DOHH2 (cell line): ENCODE measurements around the gene POLRMT.

Source experiments
- EZH2phosphoT487 ChIP-seq: fragments of 200-600 bp; sonication (generic); IDR thresholded peaks from 2 replicates; pipeline ENCODE4 v1.6.1; 2017; ENCODE audit warnings: borderline replicate concordance, mild to moderate bottlenecking, antibody characterized with exemption, low read length, moderate library complexity, mixed read lengths
- TF ChIP-seq, protein P1 (sequence below): fragments of 200-600 bp; sonication (generic); IDR thresholded peaks from one replicate; pipeline ENCODE4 v1.5.1; 2014; ENCODE audit warnings: antibody characterized with exemption, mild to moderate bottlenecking, low read depth, low read length; ENCODE audit not compliant: poor library complexity, severe bottlenecking

DNA sequence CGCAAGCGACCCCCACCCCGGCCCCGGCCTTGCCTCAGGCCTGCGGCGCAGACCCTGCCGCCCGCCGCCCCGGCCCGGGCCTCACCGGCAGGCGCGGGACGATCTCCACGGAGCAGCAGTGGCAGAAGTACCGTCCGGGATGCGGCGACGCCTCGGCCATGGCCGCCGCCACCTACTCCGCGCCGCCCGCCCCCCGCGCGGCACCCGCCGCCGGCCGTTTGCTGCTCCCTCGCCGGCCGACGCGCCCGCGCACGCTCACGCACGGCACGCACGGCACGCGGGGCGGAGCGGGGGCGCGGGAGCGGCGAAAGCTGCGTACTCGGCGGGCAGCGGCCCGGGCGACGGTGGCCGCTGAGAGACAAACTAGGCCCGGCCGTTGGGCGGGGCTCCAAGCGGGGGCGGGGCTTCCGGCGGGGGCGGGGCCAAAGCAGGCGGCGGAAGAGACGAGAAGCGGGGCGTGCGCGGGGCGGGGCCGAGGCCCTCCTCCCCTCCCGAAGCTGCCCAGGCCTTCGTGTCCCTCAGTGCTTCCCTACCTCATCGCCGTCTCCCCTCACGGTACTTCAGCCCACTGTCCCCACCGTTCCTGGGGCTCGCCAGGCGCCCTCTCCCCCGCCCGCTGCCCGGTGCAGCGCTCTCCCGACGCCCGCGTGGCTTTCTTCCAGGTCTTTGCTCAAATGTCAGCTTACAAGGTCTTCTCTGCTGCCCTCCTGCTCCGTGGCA, 29.8 kb upstream of the POLRMT start, which contains the start of gene RNF126:
- TF ChIP-seq, protein P1, sequence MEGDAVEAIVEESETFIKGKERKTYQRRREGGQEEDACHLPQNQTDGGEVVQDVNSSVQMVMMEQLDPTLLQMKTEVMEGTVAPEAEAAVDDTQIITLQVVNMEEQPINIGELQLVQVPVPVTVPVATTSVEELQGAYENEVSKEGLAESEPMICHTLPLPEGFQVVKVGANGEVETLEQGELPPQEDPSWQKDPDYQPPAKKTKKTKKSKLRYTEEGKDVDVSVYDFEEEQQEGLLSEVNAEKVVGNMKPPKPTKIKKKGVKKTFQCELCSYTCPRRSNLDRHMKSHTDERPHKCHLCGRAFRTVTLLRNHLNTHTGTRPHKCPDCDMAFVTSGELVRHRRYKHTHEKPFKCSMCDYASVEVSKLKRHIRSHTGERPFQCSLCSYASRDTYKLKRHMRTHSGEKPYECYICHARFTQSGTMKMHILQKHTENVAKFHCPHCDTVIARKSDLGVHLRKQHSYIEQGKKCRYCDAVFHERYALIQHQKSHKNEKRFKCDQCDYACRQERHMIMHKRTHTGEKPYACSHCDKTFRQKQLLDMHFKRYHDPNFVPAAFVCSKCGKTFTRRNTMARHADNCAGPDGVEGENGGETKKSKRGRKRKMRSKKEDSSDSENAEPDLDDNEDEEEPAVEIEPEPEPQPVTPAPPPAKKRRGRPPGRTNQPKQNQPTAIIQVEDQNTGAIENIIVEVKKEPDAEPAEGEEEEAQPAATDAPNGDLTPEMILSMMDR: no peak
- no peak for TF ChIP-seq EZH2phosphoT487
